HL-60 (cell line): ENCODE measurements around the gene TFAP2A.

Source experiments
- DNase-seq, 2 experiments: peaks; one replicate each; pipeline ENCODE4 v3.0.0-alpha.2; 2010 to 2020; ENCODE audit warnings: low read depth in 1 of 2, low spot score in 1 of 2
- H3K27ac ChIP-seq: fragments of 250-450 bp; sonication (Bioruptor Pico); replicated peaks from 2 replicates; pipeline ENCODE4 v1.5.1; 2020; ENCODE audit warnings: mild to moderate bottlenecking, moderate library complexity
- H3K27me3 ChIP-seq: fragments of 250-450 bp; sonication (Bioruptor Pico); 2 replicates; pipeline ENCODE4 v1.5.1; 2021; ENCODE audit warnings: mild to moderate bottlenecking, moderate library complexity; ENCODE audit not compliant: insufficient read depth, poor library complexity, severe bottlenecking
- H3K4me3 ChIP-seq: replicated peaks from 2 replicates; pipeline ENCODE4 v1.5.1; 2011; ENCODE audit warnings: mild to moderate bottlenecking, control low read depth, low read length; ENCODE audit not compliant: insufficient read depth
- GABPA ChIP-seq: IDR thresholded peaks from 2 replicates; pipeline ENCODE4 v1.6.1; 2012; ENCODE audit warnings: low read depth
- POLR2AphosphoS5 ChIP-seq: IDR thresholded peaks from 2 replicates; pipeline ENCODE4 v1.6.1; 2012; ENCODE audit warnings: low read depth
- SPI1 ChIP-seq: IDR thresholded peaks from 2 replicates; pipeline ENCODE4 v1.6.1; 2012; ENCODE audit warnings: low read depth, mild to moderate bottlenecking, borderline replicate concordance
- TF ChIP-seq, protein P1 (sequence below): IDR thresholded peaks from 2 replicates; pipeline ENCODE4 v1.6.1; 2012; ENCODE audit warnings: low read depth; ENCODE audit not compliant: insufficient replicate concordance
- TF ChIP-seq, protein P2 (sequence below): IDR thresholded peaks from one replicate; pipeline ENCODE4 v1.5.1; 2011; ENCODE audit warnings: low read length, control low read depth, inconsistent platforms; ENCODE audit not compliant: insufficient read depth

The TFAP2A gene

DNA sequence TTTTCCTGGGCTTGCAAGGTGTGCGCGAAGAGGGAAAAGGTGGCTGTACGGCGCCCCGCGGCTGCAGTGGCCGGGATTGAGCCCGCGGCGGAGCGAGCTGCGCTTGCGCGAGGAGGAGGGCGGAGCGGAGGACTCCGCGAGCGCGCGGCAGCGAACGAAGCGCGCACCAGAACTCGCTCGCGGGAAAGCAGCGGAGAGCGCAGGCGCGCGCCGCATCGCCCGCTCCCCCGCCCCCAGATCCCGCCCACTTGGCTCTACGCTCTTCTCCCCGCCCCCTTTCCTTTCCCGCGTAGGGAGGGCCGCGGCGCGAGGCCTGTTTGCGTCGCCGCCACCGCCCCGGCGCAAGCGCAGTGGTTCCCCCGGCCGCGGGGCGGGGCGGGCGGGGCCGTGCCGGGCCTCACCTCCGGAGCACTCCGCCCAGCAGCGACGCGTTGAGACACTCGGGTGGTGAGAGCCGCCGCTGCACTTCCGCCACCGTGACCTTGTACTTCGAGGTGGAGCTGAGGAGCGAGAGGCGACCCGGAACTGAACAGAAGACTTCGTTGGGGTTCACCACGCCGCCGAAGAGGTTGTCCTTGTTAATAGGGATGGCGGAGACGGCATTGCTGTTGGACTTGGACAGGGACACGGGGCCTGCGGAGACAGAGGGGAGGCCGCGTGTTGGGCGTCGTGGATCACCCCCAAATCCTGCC is 10.6 kb downstream of the TFAP2A start:
- Histone ChIP-seq H3K27me3 (no peaks in the 10 kb centered on the region), H3K4me3 (peak overlapping the region; percentile 54), H3K27ac (peak overlapping the region; percentile 98)
- peak; percentile 94 to 99 for DNase-seq
- TF ChIP-seq POLR2AphosphoS5 (peak; percentile 59; the same call in 1 of the 2 replicates), SPI1 (peak; percentile 57; the same call in 1 of the 2 replicates), GABPA (peak; percentile 84)
- TF ChIP-seq, protein P1, sequence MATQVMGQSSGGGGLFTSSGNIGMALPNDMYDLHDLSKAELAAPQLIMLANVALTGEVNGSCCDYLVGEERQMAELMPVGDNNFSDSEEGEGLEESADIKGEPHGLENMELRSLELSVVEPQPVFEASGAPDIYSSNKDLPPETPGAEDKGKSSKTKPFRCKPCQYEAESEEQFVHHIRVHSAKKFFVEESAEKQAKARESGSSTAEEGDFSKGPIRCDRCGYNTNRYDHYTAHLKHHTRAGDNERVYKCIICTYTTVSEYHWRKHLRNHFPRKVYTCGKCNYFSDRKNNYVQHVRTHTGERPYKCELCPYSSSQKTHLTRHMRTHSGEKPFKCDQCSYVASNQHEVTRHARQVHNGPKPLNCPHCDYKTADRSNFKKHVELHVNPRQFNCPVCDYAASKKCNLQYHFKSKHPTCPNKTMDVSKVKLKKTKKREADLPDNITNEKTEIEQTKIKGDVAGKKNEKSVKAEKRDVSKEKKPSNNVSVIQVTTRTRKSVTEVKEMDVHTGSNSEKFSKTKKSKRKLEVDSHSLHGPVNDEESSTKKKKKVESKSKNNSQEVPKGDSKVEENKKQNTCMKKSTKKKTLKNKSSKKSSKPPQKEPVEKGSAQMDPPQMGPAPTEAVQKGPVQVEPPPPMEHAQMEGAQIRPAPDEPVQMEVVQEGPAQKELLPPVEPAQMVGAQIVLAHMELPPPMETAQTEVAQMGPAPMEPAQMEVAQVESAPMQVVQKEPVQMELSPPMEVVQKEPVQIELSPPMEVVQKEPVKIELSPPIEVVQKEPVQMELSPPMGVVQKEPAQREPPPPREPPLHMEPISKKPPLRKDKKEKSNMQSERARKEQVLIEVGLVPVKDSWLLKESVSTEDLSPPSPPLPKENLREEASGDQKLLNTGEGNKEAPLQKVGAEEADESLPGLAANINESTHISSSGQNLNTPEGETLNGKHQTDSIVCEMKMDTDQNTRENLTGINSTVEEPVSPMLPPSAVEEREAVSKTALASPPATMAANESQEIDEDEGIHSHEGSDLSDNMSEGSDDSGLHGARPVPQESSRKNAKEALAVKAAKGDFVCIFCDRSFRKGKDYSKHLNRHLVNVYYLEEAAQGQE, result peak; percentile 62
- TF ChIP-seq, protein P2, sequence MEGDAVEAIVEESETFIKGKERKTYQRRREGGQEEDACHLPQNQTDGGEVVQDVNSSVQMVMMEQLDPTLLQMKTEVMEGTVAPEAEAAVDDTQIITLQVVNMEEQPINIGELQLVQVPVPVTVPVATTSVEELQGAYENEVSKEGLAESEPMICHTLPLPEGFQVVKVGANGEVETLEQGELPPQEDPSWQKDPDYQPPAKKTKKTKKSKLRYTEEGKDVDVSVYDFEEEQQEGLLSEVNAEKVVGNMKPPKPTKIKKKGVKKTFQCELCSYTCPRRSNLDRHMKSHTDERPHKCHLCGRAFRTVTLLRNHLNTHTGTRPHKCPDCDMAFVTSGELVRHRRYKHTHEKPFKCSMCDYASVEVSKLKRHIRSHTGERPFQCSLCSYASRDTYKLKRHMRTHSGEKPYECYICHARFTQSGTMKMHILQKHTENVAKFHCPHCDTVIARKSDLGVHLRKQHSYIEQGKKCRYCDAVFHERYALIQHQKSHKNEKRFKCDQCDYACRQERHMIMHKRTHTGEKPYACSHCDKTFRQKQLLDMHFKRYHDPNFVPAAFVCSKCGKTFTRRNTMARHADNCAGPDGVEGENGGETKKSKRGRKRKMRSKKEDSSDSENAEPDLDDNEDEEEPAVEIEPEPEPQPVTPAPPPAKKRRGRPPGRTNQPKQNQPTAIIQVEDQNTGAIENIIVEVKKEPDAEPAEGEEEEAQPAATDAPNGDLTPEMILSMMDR, result no peak

DNA sequence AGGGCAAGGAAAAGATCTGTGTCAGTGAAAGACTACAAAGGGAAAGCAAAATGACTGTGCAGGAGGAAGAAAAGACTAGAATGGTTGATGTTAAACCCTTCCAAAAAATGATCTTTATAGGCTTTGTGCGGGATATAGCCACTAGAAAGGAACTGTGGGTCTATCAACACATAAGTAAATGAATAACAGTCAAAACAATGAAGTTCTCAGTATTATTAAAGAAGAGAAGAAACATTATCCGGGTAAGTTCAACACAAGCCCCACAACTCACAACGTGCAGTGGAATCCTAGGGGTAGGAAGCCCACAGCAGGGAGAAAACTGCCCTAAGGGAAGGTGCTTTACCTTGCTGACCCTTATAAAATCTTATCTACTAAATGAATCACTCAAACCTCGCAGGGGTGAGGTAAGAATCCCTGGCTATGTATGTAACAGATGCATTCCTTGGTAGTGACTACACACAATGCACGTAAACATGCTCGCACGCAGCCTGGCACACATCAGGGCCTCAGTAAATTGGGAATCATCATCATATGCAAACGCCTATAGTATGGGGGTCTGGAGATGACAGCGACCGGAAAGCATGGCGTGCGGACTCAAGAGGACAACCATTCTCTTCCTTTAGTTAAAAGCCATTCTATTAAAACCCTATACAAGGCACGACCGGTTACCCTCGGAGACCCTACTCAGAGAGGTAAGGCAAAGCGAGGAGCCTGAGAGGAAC is 11.3 kb downstream of the TFAP2A start:
- TF ChIP-seq, protein P1, result no peak
- TF ChIP-seq SPI1 (no peak), POLR2AphosphoS5 (no peak; the same call in 1 of the 2 replicates), GABPA (no peak)
- TF ChIP-seq, protein P2, result no peak
- peak overlapping the region; percentile 51 for H3K4me3 ChIP-seq
- DNase-seq, result peak in 1 of 2 experiments; percentile 47
- no peaks in the 10 kb centered on the region for H3K27me3 ChIP-seq
- H3K27ac ChIP-seq, result peak overlapping the region; percentile 91

DNA sequence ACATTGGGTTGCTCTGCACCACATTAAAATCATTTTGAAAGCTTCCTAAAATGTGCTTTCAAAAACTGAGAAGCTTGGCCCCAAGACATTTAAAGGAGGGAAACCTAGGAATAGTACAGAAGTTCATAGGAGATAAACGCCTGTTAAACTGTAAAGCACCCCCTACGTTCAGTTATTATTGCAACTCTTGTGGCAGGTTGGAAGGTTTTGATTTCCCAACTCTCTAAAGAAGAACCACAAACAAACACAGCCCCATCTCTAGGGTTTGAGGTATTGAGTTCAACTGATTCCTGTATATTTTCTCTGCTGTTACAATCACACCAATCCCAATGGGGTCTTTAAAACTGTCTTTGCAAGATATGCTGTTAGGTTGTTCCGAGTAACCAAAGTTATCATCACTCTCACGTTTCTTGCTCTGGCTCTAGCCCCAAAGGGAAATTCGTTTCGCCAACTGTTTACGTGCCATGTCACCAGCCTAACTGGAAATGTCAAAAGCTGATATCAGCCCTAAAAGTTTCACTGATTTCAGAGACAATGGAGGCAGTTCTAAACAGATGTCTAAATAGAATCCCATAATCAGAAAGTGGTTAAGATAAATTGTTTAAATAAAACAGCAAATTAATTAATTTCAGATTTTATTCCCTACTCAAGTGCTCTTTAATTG is 12.1 kb downstream of the TFAP2A start:
- Histone ChIP-seq H3K4me3 (no peak overlapping the region; the same call in 1 of the 2 replicates), H3K27ac (peak overlapping the region; percentile 91), H3K27me3 (no peaks in the 10 kb centered on the region)
- TF ChIP-seq, protein P2, result no peak
- TF ChIP-seq, protein P1, result no peak
- TF ChIP-seq GABPA, result no peak
- peak; percentile 67 for TF ChIP-seq POLR2AphosphoS5
- TF ChIP-seq SPI1, result no peak
- DNase-seq, result peak in 1 of 2 experiments; percentile 76
